HG03045 (cell line): ENCODE measurements around the gene TASP1.
"Not testable (repeated sequence)": the region's sequence is repeated elsewhere in the genome, so short reads cannot be mapped to it uniquely, and the experiment has no call there.

ENCODE experiments used
- ATAC-seq: cut with Tn5 transposase; IDR thresholded peaks from one replicate; pipeline ENCODE4 v1.9.1; 2021; ENCODE audit warnings: mild to moderate bottlenecking, moderate library complexity; ENCODE audit not compliant: unreplicated experiment

TASP1 gene

GRCh38 chr20:13403453-13403852 lies 235.3 kb downstream of the TASP1 start:
- ATAC-seq: no peak

- ATAC-seq: no peak
Observed at GRCh38 chr20:13402986-13403385, 235.7 kb downstream of the TASP1 start.

- ATAC-seq: no peak
Observed at GRCh38 chr20:13402171-13402760, 236.5 kb downstream of the TASP1 start.

GRCh38 chr20:13401596-13401995 lies 237.1 kb downstream of the TASP1 start:
- no peak for ATAC-seq

- ATAC-seq: no peak
Observed at GRCh38 chr20:13400453-13400852, 238.3 kb downstream of the TASP1 start.

- no peak for ATAC-seq
Observed at GRCh38 chr20:13397300-13397724, 241.4 kb downstream of the TASP1 start.

GRCh38 chr20:13396826-13397225 lies 241.9 kb downstream of the TASP1 start:
- ATAC-seq: no peak

- ATAC-seq: no peak
Observed at GRCh38 chr20:13396022-13396421, 242.7 kb downstream of the TASP1 start.

GRCh38 chr20:13395232-13395631 lies 243.5 kb downstream of the TASP1 start:
- ATAC-seq: no peak

GRCh38 chr20:13392391-13392790 lies 246.3 kb downstream of the TASP1 start:
- ATAC-seq: no peak

GRCh38 chr20:13389115-13389514 lies 249.6 kb downstream of the TASP1 start:
- no peak for ATAC-seq

GRCh38 chr20:13384132-13384531 lies 254.6 kb downstream of the TASP1 start:
- no peak for ATAC-seq

GRCh38 chr20:13382786-13383185 lies 255.9 kb downstream of the TASP1 start:
- no peak for ATAC-seq

GRCh38 chr20:13380497-13381229 lies 258.1 kb downstream of the TASP1 start:
- not testable (repeated sequence) for ATAC-seq

- no peak for ATAC-seq
Observed at GRCh38 chr20:13373400-13373799, 265.3 kb downstream of the TASP1 start.

- no peak for ATAC-seq
Observed at GRCh38 chr20:13364278-13365170, 274.2 kb downstream of the TASP1 start.

GRCh38 chr20:13363473-13363872 lies 275.3 kb downstream of the TASP1 start:
- ATAC-seq: no peak

GRCh38 chr20:13362165-13362564 lies 276.6 kb downstream of the TASP1 start:
- ATAC-seq: not testable (repeated sequence)

- ATAC-seq: not testable (repeated sequence)
Observed at GRCh38 chr20:13358936-13359335, 279.8 kb downstream of the TASP1 start.

GRCh38 chr20:13357782-13358181 lies 280.9 kb downstream of the TASP1 start:
- not testable (repeated sequence) for ATAC-seq

- ATAC-seq: no peak
Observed at GRCh38 chr20:13356591-13356990, 282.1 kb downstream of the TASP1 start.
